ENCODE data around the gene CDH12.

GRCh38 chr5:21858441-21858840 is 994.7 kb downstream of the CDH12 start:
- TF ChIP-seq POLR2A (IDR thresholded peaks at IDR 0.05; ENCODE audit: low read length): no peak
- TF ChIP-seq GATA1 (IDR thresholded peaks at IDR 0.05; ENCODE audit: low read depth, low read length): no peak

Data from erythroblast (primary cell).